ENCODE data around the gene KRT82. TPM values are rescaled to one million over a fixed set of nuclear protein-coding genes. Genes with fewer than 3 reads are reported as not detected.

The KRT82 gene
- total and polyA plus RNA-seq, 4 donors = not detected

DNA sequence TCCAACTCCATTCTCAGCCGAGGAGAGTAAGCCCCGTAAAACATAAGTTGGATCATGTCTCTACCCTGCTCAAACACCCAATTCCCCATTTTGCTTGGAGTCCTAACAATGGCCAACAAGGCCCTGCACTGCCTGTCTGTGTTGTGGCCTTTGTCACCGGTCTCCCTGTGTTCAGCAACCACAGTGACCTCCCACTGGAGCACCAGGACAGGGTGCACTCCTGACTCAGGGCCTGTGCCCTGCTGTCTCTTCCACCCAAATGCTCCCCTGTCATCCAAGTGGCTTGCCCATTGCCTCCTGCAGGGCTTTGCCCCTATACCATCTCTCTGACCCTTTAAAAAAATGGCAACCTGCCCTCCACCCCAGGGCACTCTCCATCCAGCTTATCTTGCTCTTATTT, 34.4 kb downstream of the KRT82 start:
- DNase-seq (ENCODE audit: low spot score) = no peak
- H3K4me3 ChIP-seq (ENCODE audit: low read depth in 1 of 3, low read length in 3 of 3) = no peak overlapping the region
- WGBS = 86% methylated on average over 3 of the region's 3 CpGs
- H3K27ac ChIP-seq (ENCODE audit: low read depth in 1 of 2, low read length in 2 of 2) = peak overlapping the region in 1 of 2 donors; percentile 15
- no peaks in the 10 kb centered on the region for H3K4me1 ChIP-seq (ENCODE audit: control insufficient read depth in 4 of 4, insufficient read depth in 4 of 4, low read length in 3 of 4)
- H3K27me3 ChIP-seq (ENCODE audit: control insufficient read depth in 4 of 4, insufficient read depth in 4 of 4, low read length in 3 of 4) = no peaks in the 10 kb centered on the region
- H3K9me3 ChIP-seq (ENCODE audit: control insufficient read depth in 4 of 4, low read length in 3 of 4) = no peaks in the 10 kb centered on the region
- no peak for TF ChIP-seq EGR1 (IDR thresholded peaks at IDR 0.05; ENCODE audit: low read depth in 2 of 2)
- no peak for TF ChIP-seq NR2F2 (IDR thresholded peaks at IDR 0.05)
- TF ChIP-seq GABPA (IDR thresholded peaks at IDR 0.05 in 1 of 2, conservative IDR thresholded peaks at IDR 0.05 in 1 of 2) = no peak
- no peak for TF ChIP-seq FOXA2 (IDR thresholded peaks at IDR 0.05)
- TF ChIP-seq, protein P1, sequence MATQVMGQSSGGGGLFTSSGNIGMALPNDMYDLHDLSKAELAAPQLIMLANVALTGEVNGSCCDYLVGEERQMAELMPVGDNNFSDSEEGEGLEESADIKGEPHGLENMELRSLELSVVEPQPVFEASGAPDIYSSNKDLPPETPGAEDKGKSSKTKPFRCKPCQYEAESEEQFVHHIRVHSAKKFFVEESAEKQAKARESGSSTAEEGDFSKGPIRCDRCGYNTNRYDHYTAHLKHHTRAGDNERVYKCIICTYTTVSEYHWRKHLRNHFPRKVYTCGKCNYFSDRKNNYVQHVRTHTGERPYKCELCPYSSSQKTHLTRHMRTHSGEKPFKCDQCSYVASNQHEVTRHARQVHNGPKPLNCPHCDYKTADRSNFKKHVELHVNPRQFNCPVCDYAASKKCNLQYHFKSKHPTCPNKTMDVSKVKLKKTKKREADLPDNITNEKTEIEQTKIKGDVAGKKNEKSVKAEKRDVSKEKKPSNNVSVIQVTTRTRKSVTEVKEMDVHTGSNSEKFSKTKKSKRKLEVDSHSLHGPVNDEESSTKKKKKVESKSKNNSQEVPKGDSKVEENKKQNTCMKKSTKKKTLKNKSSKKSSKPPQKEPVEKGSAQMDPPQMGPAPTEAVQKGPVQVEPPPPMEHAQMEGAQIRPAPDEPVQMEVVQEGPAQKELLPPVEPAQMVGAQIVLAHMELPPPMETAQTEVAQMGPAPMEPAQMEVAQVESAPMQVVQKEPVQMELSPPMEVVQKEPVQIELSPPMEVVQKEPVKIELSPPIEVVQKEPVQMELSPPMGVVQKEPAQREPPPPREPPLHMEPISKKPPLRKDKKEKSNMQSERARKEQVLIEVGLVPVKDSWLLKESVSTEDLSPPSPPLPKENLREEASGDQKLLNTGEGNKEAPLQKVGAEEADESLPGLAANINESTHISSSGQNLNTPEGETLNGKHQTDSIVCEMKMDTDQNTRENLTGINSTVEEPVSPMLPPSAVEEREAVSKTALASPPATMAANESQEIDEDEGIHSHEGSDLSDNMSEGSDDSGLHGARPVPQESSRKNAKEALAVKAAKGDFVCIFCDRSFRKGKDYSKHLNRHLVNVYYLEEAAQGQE (IDR thresholded peaks at IDR 0.05) = no peak
- no peak for TF ChIP-seq RAD21 (IDR thresholded peaks at IDR 0.05)
- TF ChIP-seq JUND (IDR thresholded peaks at IDR 0.05) = no peak
- TF ChIP-seq RXRA (IDR thresholded peaks at IDR 0.05) = no peak
- TF ChIP-seq, protein P2, sequence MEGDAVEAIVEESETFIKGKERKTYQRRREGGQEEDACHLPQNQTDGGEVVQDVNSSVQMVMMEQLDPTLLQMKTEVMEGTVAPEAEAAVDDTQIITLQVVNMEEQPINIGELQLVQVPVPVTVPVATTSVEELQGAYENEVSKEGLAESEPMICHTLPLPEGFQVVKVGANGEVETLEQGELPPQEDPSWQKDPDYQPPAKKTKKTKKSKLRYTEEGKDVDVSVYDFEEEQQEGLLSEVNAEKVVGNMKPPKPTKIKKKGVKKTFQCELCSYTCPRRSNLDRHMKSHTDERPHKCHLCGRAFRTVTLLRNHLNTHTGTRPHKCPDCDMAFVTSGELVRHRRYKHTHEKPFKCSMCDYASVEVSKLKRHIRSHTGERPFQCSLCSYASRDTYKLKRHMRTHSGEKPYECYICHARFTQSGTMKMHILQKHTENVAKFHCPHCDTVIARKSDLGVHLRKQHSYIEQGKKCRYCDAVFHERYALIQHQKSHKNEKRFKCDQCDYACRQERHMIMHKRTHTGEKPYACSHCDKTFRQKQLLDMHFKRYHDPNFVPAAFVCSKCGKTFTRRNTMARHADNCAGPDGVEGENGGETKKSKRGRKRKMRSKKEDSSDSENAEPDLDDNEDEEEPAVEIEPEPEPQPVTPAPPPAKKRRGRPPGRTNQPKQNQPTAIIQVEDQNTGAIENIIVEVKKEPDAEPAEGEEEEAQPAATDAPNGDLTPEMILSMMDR (IDR thresholded peaks at IDR 0.05; ENCODE audit: low read depth, low read length, missing input control) = no peak
- no peak for TF ChIP-seq SP1 (IDR thresholded peaks at IDR 0.05)
- TF ChIP-seq, protein P3, sequence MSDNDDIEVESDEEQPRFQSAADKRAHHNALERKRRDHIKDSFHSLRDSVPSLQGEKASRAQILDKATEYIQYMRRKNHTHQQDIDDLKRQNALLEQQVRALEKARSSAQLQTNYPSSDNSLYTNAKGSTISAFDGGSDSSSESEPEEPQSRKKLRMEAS (IDR thresholded peaks at IDR 0.05) = no peak
- no peak for TF ChIP-seq ZBTB33 (IDR thresholded peaks at IDR 0.05)
- H3K9ac ChIP-seq (ENCODE audit: low read depth in 1 of 2, low read length in 2 of 2) = no peak overlapping the region
- no peaks in the 10 kb centered on the region for H3K36me3 ChIP-seq (ENCODE audit: control insufficient read depth in 4 of 4, insufficient read depth in 3 of 4, low read depth in 1 of 4, low read length in 3 of 4)

DNA sequence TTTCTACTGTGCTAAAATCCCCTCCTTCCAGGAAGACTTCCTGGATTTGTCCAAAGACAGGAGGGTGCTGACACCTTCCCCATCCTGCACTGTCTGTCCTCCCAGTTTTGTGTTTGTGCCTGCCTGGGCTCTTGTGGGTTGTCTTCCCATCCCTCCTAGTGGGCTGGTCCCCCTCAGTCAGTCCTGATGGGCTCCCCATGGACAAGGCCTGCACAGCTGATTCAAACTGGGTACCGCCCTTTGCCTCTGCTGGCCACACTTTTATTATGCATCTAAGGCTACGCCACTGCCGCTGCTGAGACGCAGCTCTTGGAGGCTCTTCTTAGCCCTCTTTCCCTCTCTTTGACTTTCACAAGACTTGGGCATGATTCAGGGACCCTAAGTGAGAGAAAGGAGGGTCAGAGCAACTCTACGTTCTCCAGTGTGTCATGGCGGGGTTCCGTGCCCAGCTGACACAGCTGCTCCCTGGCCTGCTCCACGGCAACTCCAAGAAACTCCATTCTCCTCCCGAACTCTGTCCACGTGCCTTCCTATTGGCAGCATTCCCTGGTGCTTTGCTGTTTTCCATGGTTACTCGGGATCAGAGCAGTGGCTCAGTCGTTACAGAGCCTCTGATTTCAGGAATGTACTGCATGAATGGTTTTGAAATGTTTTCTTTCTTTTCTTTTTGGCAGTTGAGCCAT, 35.1 kb downstream of the KRT82 start:
- 79% methylated on average over 12 of the region's 12 CpGs for WGBS
- H3K27ac ChIP-seq (ENCODE audit: low read depth in 1 of 2, low read length in 2 of 2) = no peak overlapping the region
- H3K27me3 ChIP-seq (ENCODE audit: control insufficient read depth in 4 of 4, insufficient read depth in 4 of 4, low read length in 3 of 4) = no peaks in the 10 kb centered on the region
- no peaks in the 10 kb centered on the region for H3K9me3 ChIP-seq (ENCODE audit: control insufficient read depth in 4 of 4, low read length in 3 of 4)
- H3K36me3 ChIP-seq (ENCODE audit: control insufficient read depth in 4 of 4, insufficient read depth in 3 of 4, low read depth in 1 of 4, low read length in 3 of 4) = no peaks in the 10 kb centered on the region
- H3K9ac ChIP-seq (ENCODE audit: low read depth in 1 of 2, low read length in 2 of 2) = no peak overlapping the region
- DNase-seq (ENCODE audit: low spot score) = no peak
- H3K4me1 ChIP-seq (ENCODE audit: control insufficient read depth in 4 of 4, insufficient read depth in 4 of 4, low read length in 3 of 4) = no peaks in the 10 kb centered on the region
- no peak overlapping the region for H3K4me3 ChIP-seq (ENCODE audit: low read depth in 1 of 3, low read length in 3 of 3)
- no peak for TF ChIP-seq RAD21 (IDR thresholded peaks at IDR 0.05)
- no peak for TF ChIP-seq FOXA1 (IDR thresholded peaks at IDR 0.05)
- TF ChIP-seq, protein P3 (IDR thresholded peaks at IDR 0.05) = no peak
- TF ChIP-seq, protein P1 (IDR thresholded peaks at IDR 0.05) = no peak
- no peak for TF ChIP-seq TAF1 (conservative IDR thresholded peaks at IDR 0.05)
- TF ChIP-seq HNF4A (conservative IDR thresholded peaks at IDR 0.05) = no peak
- TF ChIP-seq HNF4G (IDR thresholded peaks at IDR 0.05) = no peak
- TF ChIP-seq RXRA (IDR thresholded peaks at IDR 0.05) = no peak
- no peak for TF ChIP-seq ZBTB33 (IDR thresholded peaks at IDR 0.05)
- no peak for TF ChIP-seq EGR1 (IDR thresholded peaks at IDR 0.05; ENCODE audit: low read depth in 2 of 2)
- TF ChIP-seq GABPA (IDR thresholded peaks at IDR 0.05 in 1 of 2, conservative IDR thresholded peaks at IDR 0.05 in 1 of 2) = no peak
- no peak for TF ChIP-seq SP1 (IDR thresholded peaks at IDR 0.05)

Measured in liver (tissue), 9 donors.